Activated CD4-positive, alpha-beta T cell treated with anti-CD3 and anti-CD28 coated beads, Interleukin-2, amount 50 U/mL, for 16 hours (primary cell): ENCODE results near the gene TCEAL7.
"Not testable (repeated sequence)": the region's sequence is repeated elsewhere in the genome, so short reads cannot be mapped to it uniquely, and the experiment has no call there.

ENCODE experiments used
- DNase-seq: peaks from one replicate; pipeline ENCODE4 v3.0.0-alpha.2; 2020

Gene TCEAL7, protein sequence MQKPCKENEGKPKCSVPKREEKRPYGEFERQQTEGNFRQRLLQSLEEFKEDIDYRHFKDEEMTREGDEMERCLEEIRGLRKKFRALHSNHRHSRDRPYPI

DNA sequence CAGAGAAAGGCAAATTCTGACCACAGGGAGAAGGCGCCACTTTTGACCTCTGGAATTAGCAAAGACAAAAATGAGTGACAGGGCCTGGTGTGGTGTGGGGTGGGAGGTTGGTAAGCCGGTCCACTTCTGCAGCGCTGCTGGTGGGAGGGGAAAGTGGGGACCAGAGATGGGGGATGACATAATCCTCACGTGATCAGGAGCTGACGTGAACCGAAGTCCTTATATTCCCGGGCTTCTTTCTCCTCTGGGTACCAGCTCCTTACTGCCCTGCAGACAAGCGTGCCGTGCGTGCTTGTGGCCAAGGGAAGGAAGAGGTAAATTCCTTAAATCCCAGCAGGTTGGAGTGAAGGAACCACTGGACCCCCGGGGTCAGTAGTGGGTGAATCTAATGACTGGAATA lies at the start of gene TCEAL7:
Gene TCEAL7 (plus strand): TSS at position 249 of the 400 bp plus-strand sequence. CDS start 1,165 bp downstream, outside the sequence.
- DNase-seq: no peak

- DNase-seq: no peak
These were observed 36.9 kb upstream of the TCEAL7 start for GRCh38 chrX:103293118-103293517.

DNA sequence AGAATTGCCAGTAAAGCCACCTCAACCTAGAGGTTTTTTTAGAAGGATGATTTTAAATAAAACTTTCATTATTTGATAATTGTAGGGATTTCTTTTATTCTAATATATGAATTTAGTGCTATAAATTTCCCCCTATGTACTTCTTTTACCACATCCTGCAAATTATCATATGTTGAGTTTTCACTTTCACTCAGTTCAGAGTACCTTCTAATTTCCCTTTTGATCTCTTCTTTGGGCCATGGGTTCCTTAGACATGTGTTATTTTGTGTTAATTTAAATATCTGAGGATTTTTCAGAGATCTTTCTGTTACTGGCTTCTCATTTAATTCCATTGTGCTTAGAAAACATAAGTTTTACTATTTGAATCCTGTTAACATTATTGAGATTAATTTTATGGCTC lies 25.3 kb upstream of the TCEAL7 start:
- DNase-seq: no peak

DNA sequence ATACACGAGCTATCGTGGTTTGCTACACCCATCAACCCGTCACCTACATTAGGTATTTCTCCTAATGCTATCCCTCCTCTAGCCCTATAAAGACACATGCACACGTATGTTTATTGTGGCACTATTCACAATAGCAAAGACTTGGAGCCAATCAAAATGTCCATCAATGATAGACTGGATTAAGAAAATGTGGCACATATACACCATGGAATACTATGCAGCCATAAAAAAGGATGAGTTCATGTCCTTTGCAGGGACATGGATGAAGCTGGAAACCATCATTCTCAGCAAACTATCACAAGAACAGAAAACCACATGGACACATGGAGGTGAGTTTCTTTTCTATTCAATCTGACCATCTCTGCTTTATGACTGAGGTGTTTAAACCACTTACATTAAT lies 24.4 kb upstream of the TCEAL7 start:
- not testable (repeated sequence) for DNase-seq

DNA sequence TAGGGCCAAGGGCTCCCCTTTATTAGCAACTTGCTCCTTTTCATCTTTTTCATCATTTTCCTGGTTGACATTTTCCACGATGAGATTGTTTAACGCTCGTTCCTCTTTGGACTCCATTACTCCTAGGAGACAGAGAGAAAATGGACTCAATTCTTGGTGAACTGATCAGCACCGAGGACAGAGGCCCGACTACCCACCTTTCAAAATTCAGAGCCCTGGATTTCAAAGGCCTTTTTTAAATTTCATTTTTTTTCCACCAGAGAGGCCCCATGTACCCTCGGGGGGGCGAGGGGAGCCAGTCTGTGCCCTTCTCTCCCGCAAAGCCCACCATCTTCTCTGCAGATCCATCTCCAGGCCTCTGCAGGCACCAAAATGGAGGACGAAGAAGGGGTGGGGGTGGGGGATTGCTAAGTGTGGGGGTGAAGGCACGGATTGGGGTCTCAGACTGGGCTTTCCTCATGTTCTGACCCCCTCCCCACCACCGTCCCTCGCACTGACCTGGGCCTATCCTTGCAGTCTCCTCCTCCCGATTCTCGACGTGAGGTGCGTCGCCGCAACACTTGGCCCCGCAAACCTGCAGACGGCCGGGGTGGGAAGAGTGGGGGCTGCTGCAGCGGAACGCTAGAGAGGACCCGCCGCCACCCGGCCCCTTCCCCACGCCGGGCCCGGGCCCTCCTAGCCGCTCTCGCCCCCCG lies 20.0 kb upstream of the TCEAL7 start:
- DNase-seq: no peak

GRCh38 chrX:103310555-103311398 lies 19.3 kb upstream of the TCEAL7 start, which contains the start of gene BEX2:
TSS of gene BEX2 (minus strand) at chrX:103310990. CDS start at chrX:103309976, 1,014 bp downstream.
- DNase-seq: peak; percentile 74

DNA sequence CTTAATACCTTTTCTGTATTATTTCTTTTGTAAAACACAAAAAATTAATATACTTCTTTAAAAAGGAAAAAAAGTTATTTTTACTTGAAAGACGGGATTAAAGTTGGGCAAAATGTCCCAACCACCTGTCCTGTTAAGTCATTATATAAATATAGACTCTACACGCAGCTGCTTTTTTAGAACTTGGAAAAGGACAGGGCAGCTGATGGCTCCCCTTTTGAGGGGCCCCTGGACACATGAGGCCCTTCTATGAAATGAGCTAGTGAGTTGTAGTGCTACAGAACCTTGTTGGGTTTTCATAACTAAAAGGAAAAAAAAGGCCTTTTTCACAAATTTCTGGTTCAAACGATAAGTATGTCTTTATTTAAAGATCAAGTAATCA lies 18.6 kb upstream of the TCEAL7 start:
- DNase-seq: no peak

GRCh38 chrX:103330681-103331288 lies 746 bp downstream of the TCEAL7 start:
- DNase-seq: no peak

DNA sequence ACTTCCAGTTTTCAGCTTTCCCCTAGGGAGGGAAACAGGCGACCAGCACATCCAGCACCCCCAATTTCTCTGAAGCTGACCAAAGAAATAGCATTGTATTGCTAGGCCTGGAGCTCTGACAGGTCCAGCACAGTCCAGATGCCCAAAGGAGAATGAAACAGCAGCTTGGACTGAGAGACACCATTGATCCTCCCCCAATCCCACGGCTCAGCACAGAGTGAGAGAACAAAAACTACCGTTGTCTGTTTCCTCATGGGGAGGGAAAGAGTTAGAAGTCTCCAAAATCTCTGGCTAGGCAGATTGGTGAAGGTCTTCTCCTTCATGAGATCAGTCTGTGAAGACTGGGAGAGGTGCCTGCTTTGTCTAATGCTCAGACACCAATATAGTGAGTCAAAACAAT lies 8.6 kb downstream of the TCEAL7 start:
- DNase-seq: no peak

- DNase-seq: peak; percentile 33
These were observed 13.1 kb downstream of the TCEAL7 start for GRCh38 chrX:103343105-103343504.

DNA sequence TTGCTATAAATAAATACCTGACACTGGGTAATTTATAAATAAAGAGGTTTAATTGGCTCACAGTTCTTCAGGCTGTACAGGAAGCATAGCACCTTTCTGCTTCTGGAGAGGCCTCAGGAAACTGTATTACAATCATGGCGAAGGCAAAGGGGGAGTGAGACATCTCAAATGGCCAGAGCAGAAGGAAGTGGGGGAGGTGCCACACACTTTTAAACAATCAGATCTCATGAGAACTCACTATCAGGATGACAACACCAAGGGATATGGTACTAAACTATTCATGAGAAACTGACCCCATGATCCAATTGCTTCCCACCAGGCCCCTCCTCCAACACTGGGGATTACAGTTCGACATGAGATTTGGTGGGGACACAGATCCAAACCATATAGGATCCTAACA lies 14.6 kb downstream of the TCEAL7 start:
- no peak for DNase-seq

GRCh38 chrX:103347682-103348397 lies 17.8 kb downstream of the TCEAL7 start:
- no peak for DNase-seq

- no peak for DNase-seq
These were observed 26.2 kb downstream of the TCEAL7 start, which contains the start of gene TCEAL9 for GRCh38 chrX:103356130-103356798. TSS of gene TCEAL9 (plus strand) at chrX:103356506. CDS start at chrX:103357685, 1,179 bp downstream.

DNA sequence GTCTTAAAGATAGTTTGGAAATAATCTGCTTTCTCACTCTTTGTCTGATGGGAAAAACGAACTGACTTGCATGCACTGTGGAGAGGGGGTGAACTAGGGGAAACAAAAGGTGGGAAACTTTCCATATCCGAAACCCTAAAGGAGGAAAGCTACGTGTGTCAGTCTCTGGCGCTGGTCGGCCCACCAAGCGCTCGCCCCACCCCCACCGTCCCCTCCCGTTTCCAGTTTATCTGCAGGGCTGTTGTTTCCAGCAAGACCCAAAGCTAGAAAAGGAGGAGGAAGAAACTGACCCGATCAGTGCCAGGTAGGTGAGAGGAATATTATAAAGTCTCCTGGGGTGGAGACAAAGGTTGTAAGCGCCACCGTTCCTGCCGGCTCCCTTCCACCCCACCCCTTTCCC lies 26.8 kb downstream of the TCEAL7 start:
- DNase-seq: no peak

- no peak for DNase-seq
These were observed 27.8 kb downstream of the TCEAL7 start for GRCh38 chrX:103357871-103358270.

GRCh38 chrX:103359605-103360004 lies 29.6 kb downstream of the TCEAL7 start:
- DNase-seq: not testable (repeated sequence)

DNA sequence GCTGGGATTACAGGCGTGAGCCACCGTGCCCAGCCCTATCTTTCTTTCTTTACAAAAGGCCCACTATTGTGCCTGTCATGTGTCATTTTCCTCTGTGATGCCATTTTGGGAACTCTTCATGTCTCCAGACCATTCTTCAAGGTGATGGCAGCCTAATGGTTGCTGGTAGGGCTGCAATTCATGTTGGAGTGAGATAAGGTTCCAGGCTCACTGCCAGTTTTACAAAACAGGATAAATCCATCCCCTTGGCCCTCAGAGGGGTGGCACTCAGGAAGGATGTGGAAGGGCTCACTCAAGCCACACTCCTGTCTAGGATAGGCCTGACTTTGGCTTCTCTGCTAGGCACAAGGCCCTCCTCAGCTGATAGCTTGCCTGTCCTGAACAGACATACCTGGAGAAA lies 30.1 kb downstream of the TCEAL7 start:
- no peak for DNase-seq

DNA sequence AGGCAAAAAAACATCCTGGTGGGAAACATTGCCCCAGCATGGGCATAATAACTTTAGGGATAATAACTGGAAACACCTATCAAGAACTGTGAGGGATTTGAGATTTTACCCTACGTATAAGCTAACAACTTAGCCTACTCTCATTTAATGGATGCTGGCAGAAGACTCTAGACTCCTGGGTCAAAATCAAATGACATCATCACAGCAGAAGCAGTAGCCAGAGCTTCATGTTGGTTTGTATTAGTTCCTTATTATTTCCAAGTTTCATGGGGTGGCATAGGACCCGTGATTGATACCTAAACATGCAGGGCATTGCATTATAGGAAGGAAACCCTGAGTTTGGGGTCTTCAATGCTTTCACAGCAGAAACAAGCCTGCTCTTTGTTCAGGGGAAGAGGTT lies 30.9 kb downstream of the TCEAL7 start:
- no peak for DNase-seq

GRCh38 chrX:103361798-103362197 lies 31.8 kb downstream of the TCEAL7 start:
- DNase-seq: no peak

DNA sequence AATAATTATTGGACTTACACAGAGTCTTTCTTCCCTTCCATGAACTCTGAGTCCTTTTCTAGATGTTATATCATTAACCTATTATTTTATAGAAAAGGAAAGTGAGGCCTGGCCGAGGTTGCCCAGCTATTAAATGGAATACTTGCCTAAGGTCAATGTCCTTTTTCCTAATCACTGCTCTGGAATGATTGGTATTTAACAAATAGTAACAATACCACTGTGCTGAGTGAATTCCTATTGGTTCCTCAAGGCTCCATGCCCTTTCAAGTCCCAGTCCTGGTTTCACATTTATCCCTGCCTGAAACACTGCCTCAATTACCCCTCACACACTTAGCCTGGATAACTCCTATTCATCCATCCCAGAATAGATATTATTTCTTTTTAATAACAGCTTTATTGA lies 32.4 kb downstream of the TCEAL7 start:
- DNase-seq: no peak

DNA sequence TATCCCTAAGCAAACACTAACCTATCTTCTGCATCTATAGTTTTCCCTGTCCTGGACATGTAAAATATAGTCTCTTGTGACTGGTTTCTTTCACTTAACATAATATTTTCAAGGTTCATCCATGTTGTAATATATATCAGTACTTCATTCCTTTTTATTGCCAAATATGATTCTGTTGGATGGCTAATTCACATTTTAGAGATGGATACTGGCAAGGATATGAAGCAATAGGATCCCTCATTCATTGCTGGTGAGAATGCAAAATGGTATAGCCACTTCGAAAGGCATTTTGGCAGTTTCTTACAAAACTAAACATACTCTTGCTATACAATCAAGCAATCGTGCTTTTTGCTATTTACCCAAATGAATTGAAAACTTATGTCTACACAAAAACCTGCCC lies 33.0 kb downstream of the TCEAL7 start:
- DNase-seq: no peak

DNA sequence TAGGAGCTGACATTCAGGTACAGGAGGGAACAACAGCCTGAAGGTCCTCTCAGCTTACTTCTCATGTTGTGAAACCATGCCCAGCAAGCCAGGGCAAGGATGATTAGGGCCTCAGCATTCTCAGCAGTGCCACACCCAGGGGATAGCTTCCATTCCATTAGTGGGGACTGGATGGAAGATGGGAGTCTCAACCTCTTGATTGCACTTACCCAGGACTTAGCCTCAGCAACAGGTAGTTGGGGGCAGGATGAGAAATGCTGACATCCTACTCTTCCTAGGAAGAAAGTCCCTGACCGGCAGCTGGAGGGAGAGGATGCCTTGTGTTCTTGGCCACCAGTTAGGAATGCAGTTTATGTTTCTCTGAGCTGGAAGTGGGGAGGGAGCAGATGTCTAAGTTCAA lies 37.5 kb downstream of the TCEAL7 start:
- no peak for DNase-seq
